ENCODE data around the gene MEGF9. TPM values are rescaled to one million over a fixed set of nuclear protein-coding genes. Genes with fewer than 3 reads are reported as not detected.

The MEGF9 gene
- total and polyA plus RNA-seq, 7 experiments from 2014 or later: 3.9 to 35.4 (median 11.1) TPM

GRCh38 chr9:120742951-120743416 is 28.7 kb upstream of the MEGF9 start:
- H3K27me3 ChIP-seq (ENCODE audit: control insufficient read depth in 2 of 2, insufficient read depth in 2 of 2, low read length in 2 of 2): no peaks in the 10 kb centered on the region
- ChIA-PET CTCF (no interaction called here), POLR2A (no interaction called here)
- intact Hi-C loops (cut with micrococcal nuclease): loop anchor here (1.0 to 10.0 kb wide), 4 partner anchors 122 to 1382 kb away; no protein-coding TSS in a partner anchor
- H3K27ac ChIP-seq (ENCODE audit: low read depth, low read length): no peak overlapping the region
- Mint-ChIP-seq H3K9me3 (no peaks in the 10 kb centered on the region), H3K27me3 (no peaks in the 10 kb centered on the region), H3K4me1 (peaks cover 0 to 4% (median 0%) of the 10 kb centered on the region in 7 donors), H3K36me3 (peaks cover 0 to 7% (median 0%) of the 10 kb centered on the region in 5 donors), H3K27ac (no peak overlapping the region), H3K4me3 (no peak overlapping the region)
- ATAC-seq: peak; percentile 78
- no peaks in the 10 kb centered on the region for H3K4me1 ChIP-seq (ENCODE audit: control insufficient read depth in 2 of 2, insufficient read depth in 2 of 2, low read length in 2 of 2)
- no peak overlapping the region for H3K4me3 ChIP-seq (ENCODE audit: low read length)
- H3K36me3 ChIP-seq (ENCODE audit: control insufficient read depth in 2 of 3, insufficient read depth in 3 of 3, low read length in 3 of 3): no peaks in the 10 kb centered on the region
- no peaks in the 10 kb centered on the region for H3K9me3 ChIP-seq (ENCODE audit: control insufficient read depth in 2 of 3, low read length in 3 of 3)
- DNase-seq: peak in 5 of 9 donors; percentile 5 to 30 (median 13)

GRCh38 chr9:120741701-120742100 is 27.4 kb upstream of the MEGF9 start:
- DNase-seq (no peak), ATAC-seq (no peak)
- Histone ChIP-seq H3K4me3 (ENCODE audit: low read length) (no peak overlapping the region), H3K36me3 (ENCODE audit: control insufficient read depth in 2 of 3, insufficient read depth in 3 of 3, low read length in 3 of 3) (no peaks in the 10 kb centered on the region), H3K4me1 (ENCODE audit: control insufficient read depth in 2 of 2, insufficient read depth in 2 of 2, low read length in 2 of 2) (no peaks in the 10 kb centered on the region), H3K27ac (ENCODE audit: low read depth, low read length) (no peak overlapping the region), H3K9me3 (ENCODE audit: control insufficient read depth in 2 of 3, low read length in 3 of 3) (no peaks in the 10 kb centered on the region), H3K27me3 (ENCODE audit: control insufficient read depth in 2 of 2, insufficient read depth in 2 of 2, low read length in 2 of 2) (no peaks in the 10 kb centered on the region)
- no peaks in the 10 kb centered on the region for H3K27me3 Mint-ChIP-seq
- ChIA-PET POLR2A (no interaction called here), CTCF (no interaction called here)
- H3K9me3 Mint-ChIP-seq: no peaks in the 10 kb centered on the region
- H3K27ac Mint-ChIP-seq: no peak overlapping the region
- H3K4me1 Mint-ChIP-seq: no peaks in the 10 kb centered on the region
- H3K4me3 Mint-ChIP-seq: no peak overlapping the region
- intact Hi-C loops (cut with micrococcal nuclease): loop anchor here (2.0 to 10.0 kb wide), 3 partner anchors 121 to 1383 kb away; no protein-coding TSS in a partner anchor
- H3K36me3 Mint-ChIP-seq: peaks cover 0 to 6% (median 0%) of the 10 kb centered on the region in 5 donors

DNA sequence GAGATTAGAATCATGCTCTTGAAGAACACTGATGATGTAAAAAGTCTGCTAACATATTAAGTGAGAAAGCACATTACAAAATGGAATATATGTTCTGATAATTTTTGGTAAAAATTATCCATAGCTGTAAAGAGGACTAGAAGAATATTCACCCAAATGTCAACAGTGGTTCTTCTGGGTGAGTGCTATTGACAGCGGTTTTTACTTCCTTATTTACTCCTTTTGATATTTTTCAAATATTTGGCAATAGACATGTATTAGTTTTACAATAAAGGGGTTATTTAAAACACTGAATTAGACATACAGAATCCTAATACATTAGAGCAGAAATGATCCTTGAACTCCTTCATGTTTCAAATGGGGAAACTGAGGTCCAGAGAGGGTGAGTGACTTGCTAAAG is 26.9 kb upstream of the MEGF9 start:
- H3K4me3 Mint-ChIP-seq: no peak overlapping the region
- no peak for ATAC-seq
- Histone ChIP-seq H3K9me3 (ENCODE audit: control insufficient read depth in 2 of 3, low read length in 3 of 3) (no peaks in the 10 kb centered on the region), H3K4me3 (ENCODE audit: low read length) (no peak overlapping the region), H3K27me3 (ENCODE audit: control insufficient read depth in 2 of 2, insufficient read depth in 2 of 2, low read length in 2 of 2) (no peaks in the 10 kb centered on the region), H3K27ac (ENCODE audit: low read depth, low read length) (no peak overlapping the region), H3K4me1 (ENCODE audit: control insufficient read depth in 2 of 2, insufficient read depth in 2 of 2, low read length in 2 of 2) (no peaks in the 10 kb centered on the region), H3K36me3 (ENCODE audit: control insufficient read depth in 2 of 3, insufficient read depth in 3 of 3, low read length in 3 of 3) (no peaks in the 10 kb centered on the region)
- CTCF ChIA-PET: no interaction called here
- intact Hi-C loops (cut with micrococcal nuclease): loop anchor here (5.0 to 10.0 kb wide), 2 partner anchors 241 to 1384 kb away; no protein-coding TSS in a partner anchor
- H3K4me1 Mint-ChIP-seq: no peaks in the 10 kb centered on the region
- no peak overlapping the region for H3K27ac Mint-ChIP-seq
- DNase-seq: no peak
- H3K36me3 Mint-ChIP-seq: peaks cover 0 to 6% (median 0%) of the 10 kb centered on the region in 5 donors
- no peaks in the 10 kb centered on the region for H3K9me3 Mint-ChIP-seq
- POLR2A ChIA-PET: no interaction called here
- H3K27me3 Mint-ChIP-seq: no peaks in the 10 kb centered on the region

DNA sequence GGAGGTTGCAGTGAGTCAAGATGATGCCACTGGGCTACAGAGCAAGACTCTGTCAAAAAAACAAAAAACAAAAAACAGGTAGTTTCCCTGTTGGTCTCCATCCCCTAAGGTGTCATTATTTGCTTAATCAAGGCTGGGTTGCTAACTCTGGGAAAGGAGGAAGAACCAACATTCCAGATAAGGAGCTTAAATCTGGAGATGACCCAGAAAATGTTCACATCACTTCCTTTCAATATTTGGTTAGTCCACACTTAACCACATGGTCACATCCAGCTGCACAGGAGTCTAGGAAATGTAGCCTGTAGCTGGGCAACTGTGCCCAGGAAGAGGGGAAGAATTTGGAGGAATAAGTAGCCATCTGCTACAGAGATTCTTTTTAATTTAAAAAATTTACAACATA is 25.9 kb upstream of the MEGF9 start:
- ChIA-PET POLR2A (interaction anchor here (0.5 kb wide), 1 partner anchor 150 kb away, joined by 3 read pairs; no protein-coding TSS in a partner anchor), CTCF (interaction anchor here (0.6 kb wide), 2 partner anchors 11 to 322 kb away, joined by 3 to 4 read pairs; no protein-coding TSS in a partner anchor)
- no peak overlapping the region for H3K4me3 ChIP-seq (ENCODE audit: low read length)
- H3K9me3 ChIP-seq (ENCODE audit: control insufficient read depth in 2 of 3, low read length in 3 of 3): no peaks in the 10 kb centered on the region
- Mint-ChIP-seq H3K27me3 (no peaks in the 10 kb centered on the region), H3K9me3 (no peaks in the 10 kb centered on the region), H3K27ac (no peak overlapping the region), H3K4me1 (peaks cover 0 to 2% (median 0%) of the 10 kb centered on the region in 7 donors), H3K36me3 (peaks cover 0 to 3% (median 0%) of the 10 kb centered on the region in 5 donors), H3K4me3 (no peak overlapping the region)
- H3K27ac ChIP-seq (ENCODE audit: low read depth, low read length): no peak overlapping the region
- intact Hi-C loops (cut with micrococcal nuclease): loop anchor here (5.0 to 10.0 kb wide), 2 partner anchors 242 to 1385 kb away; no protein-coding TSS in a partner anchor
- no peaks in the 10 kb centered on the region for H3K27me3 ChIP-seq (ENCODE audit: control insufficient read depth in 2 of 2, insufficient read depth in 2 of 2, low read length in 2 of 2)
- H3K36me3 ChIP-seq (ENCODE audit: control insufficient read depth in 2 of 3, insufficient read depth in 3 of 3, low read length in 3 of 3): no peaks in the 10 kb centered on the region
- ATAC-seq (no peak), DNase-seq (no peak)
- H3K4me1 ChIP-seq (ENCODE audit: control insufficient read depth in 2 of 2, insufficient read depth in 2 of 2, low read length in 2 of 2): no peaks in the 10 kb centered on the region

GRCh38 chr9:120737416-120738165 is 23.3 kb upstream of the MEGF9 start:
- Histone ChIP-seq H3K27ac (ENCODE audit: low read depth, low read length) (no peak overlapping the region), H3K27me3 (ENCODE audit: control insufficient read depth in 2 of 2, insufficient read depth in 2 of 2, low read length in 2 of 2) (no peaks in the 10 kb centered on the region), H3K4me3 (ENCODE audit: low read length) (no peak overlapping the region), H3K36me3 (ENCODE audit: control insufficient read depth in 2 of 3, insufficient read depth in 3 of 3, low read length in 3 of 3) (no peaks in the 10 kb centered on the region), H3K9me3 (ENCODE audit: control insufficient read depth in 2 of 3, low read length in 3 of 3) (no peaks in the 10 kb centered on the region), H3K4me1 (ENCODE audit: control insufficient read depth in 2 of 2, insufficient read depth in 2 of 2, low read length in 2 of 2) (peaks cover 0 to 3% of the 10 kb centered on the region in 2 donors)
- ATAC-seq (no peak), DNase-seq (no peak)
- intact Hi-C loops (cut with micrococcal nuclease): no loop called here
- Mint-ChIP-seq H3K27me3 (no peaks in the 10 kb centered on the region), H3K4me3 (no peak overlapping the region), H3K27ac (no peak overlapping the region), H3K4me1 (peaks cover 0 to 6% (median 5%) of the 10 kb centered on the region in 7 donors), H3K9me3 (no peaks in the 10 kb centered on the region), H3K36me3 (peaks cover 0 to 3% (median 0%) of the 10 kb centered on the region in 5 donors)
- POLR2A ChIA-PET: interaction anchor here (0.7 kb wide), 1 partner anchor 358 kb away, joined by 3 read pairs; no protein-coding TSS in a partner anchor
- CTCF ChIA-PET: no interaction called here

DNA sequence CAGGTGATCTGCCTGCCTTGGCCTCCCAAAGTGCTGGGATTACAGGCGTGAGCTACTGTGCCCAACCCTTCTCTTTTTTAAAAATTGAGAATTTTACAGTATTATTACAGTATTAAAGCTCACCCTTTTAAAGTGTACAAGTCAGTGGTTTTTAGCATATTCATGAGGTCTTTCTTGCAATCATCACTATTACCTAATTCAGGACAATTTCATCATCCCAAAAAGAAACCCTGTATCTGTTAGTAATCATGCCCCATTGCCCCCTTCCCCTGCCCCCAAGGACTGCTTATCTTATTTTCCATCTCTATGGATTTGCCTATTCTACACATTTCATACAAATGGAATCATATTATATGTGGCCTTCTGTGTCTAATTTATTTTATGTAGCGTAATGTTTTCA is 22.6 kb upstream of the MEGF9 start:
- peaks cover 0 to 3% of the 10 kb centered on the region in 2 donors for H3K4me1 ChIP-seq (ENCODE audit: control insufficient read depth in 2 of 2, insufficient read depth in 2 of 2, low read length in 2 of 2)
- H3K9me3 ChIP-seq (ENCODE audit: control insufficient read depth in 2 of 3, low read length in 3 of 3): no peaks in the 10 kb centered on the region
- H3K27ac ChIP-seq (ENCODE audit: low read depth, low read length): no peak overlapping the region
- no peak overlapping the region for H3K27ac Mint-ChIP-seq
- DNase-seq: no peak
- peaks cover 0 to 6% (median 5%) of the 10 kb centered on the region in 7 donors for H3K4me1 Mint-ChIP-seq
- H3K36me3 ChIP-seq (ENCODE audit: control insufficient read depth in 2 of 3, insufficient read depth in 3 of 3, low read length in 3 of 3): no peaks in the 10 kb centered on the region
- H3K4me3 Mint-ChIP-seq: no peak overlapping the region
- no peak for ATAC-seq
- H3K4me3 ChIP-seq (ENCODE audit: low read length): no peak overlapping the region
- no peaks in the 10 kb centered on the region for H3K27me3 Mint-ChIP-seq
- H3K36me3 Mint-ChIP-seq: peaks cover 0 to 3% (median 0%) of the 10 kb centered on the region in 5 donors
- intact Hi-C loops (cut with micrococcal nuclease): no loop called here
- H3K9me3 Mint-ChIP-seq: no peaks in the 10 kb centered on the region
- POLR2A ChIA-PET: interaction anchor here (0.7 to 1.4 kb wide), 2 partner anchors 359 to 477 kb away, joined by 3 to 5 read pairs; no protein-coding TSS in a partner anchor
- CTCF ChIA-PET: no interaction called here
- no peaks in the 10 kb centered on the region for H3K27me3 ChIP-seq (ENCODE audit: control insufficient read depth in 2 of 2, insufficient read depth in 2 of 2, low read length in 2 of 2)

Measured in naive thymus-derived CD4-positive, alpha-beta T cell (primary cell).